Measurements from ENCODE around the gene TNRC6B.

The TNRC6B gene

DNA sequence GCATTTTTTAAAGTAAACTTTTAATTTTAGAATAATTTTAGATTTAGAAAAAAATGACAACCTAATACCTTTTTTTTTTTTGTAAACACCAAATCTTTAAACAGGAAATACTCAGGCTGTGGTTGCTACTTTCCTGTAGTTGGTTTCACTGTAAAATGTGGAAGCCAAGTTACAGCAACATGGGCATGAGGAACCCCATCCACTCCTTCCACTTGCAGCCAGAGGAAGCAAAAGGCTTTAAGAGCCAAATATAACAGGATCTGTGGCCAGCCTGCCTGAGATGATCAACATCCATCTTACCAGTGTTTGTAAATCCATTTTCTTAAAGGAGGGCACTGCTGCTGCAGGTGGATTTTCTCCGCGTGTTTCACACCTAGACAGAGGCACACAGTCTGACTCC, 66.2 kb downstream of the TNRC6B start:
- TF ChIP-seq, protein P1, sequence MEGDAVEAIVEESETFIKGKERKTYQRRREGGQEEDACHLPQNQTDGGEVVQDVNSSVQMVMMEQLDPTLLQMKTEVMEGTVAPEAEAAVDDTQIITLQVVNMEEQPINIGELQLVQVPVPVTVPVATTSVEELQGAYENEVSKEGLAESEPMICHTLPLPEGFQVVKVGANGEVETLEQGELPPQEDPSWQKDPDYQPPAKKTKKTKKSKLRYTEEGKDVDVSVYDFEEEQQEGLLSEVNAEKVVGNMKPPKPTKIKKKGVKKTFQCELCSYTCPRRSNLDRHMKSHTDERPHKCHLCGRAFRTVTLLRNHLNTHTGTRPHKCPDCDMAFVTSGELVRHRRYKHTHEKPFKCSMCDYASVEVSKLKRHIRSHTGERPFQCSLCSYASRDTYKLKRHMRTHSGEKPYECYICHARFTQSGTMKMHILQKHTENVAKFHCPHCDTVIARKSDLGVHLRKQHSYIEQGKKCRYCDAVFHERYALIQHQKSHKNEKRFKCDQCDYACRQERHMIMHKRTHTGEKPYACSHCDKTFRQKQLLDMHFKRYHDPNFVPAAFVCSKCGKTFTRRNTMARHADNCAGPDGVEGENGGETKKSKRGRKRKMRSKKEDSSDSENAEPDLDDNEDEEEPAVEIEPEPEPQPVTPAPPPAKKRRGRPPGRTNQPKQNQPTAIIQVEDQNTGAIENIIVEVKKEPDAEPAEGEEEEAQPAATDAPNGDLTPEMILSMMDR (IDR thresholded peaks at IDR 0.05; ENCODE audit: low read depth, low read length) = no peak
- no peak for DNase-seq (ENCODE audit: extremely low read depth, low read depth)

DNA sequence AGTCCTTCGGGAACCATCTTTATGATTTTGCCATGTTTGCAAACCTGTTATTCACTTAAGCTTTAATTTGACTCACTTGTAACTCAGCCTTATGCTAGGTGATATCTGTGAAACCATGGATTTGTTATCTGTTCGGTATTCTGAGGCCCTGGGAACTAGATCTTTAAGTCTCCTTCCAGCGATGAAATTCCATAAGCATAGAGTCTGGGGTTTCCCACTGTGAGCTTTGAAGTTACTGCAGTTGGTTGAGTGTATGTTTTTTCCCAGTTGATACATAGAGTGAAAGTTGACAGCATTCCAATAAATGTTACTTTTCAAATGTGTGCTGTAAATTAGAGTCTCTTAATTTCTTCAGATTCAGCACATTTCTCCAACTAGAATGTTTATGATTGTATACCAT, 66.9 kb downstream of the TNRC6B start:
- no peak for DNase-seq (ENCODE audit: extremely low read depth, low read depth)
- TF ChIP-seq, protein P1 (IDR thresholded peaks at IDR 0.05; ENCODE audit: low read depth, low read length) = no peak

DNA sequence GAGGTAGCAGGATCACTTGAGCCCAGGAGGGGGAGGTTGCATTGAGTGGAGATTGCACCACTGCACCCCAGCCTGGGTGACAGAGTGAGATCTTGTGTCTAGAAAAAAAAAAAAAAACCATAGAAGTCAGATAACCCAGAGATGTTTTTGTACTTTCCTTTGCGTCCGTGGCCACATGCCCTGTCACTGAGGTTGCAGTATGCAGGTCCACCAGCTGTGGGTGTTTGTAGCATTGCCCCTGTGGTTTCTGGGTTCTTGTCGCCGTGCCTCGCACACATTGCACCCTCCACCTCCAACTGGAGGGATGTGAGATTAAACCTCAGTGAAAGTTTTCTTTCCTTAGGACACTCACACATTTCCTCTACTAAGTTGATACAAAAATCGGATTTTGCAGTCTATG, 70.3 kb downstream of the TNRC6B start:
- no peak for DNase-seq (ENCODE audit: extremely low read depth, low read depth)
- TF ChIP-seq, protein P1 (IDR thresholded peaks at IDR 0.05; ENCODE audit: low read depth, low read length) = no peak

DNA sequence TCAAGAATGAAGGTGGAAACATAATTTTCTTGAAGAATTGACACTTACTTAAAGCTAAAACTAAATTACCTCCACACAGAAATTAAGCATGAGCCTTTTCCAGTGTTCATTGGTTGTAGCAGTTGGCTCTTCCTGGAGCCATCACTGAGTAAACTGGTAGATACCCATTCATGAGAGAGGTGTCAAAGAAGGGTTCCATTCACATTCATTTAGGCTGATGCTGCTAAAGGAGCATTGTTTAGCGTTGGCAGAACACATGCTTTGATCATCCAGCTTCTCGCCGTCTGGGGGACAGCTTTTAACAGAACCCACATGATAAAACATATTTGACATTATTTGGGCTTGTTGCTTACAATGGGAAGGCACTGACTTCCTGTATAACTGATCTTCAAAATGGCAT, 71.6 kb downstream of the TNRC6B start:
- TF ChIP-seq, protein P1 (IDR thresholded peaks at IDR 0.05; ENCODE audit: low read depth, low read length) = no peak
- no peak for DNase-seq (ENCODE audit: extremely low read depth, low read depth)

DNA sequence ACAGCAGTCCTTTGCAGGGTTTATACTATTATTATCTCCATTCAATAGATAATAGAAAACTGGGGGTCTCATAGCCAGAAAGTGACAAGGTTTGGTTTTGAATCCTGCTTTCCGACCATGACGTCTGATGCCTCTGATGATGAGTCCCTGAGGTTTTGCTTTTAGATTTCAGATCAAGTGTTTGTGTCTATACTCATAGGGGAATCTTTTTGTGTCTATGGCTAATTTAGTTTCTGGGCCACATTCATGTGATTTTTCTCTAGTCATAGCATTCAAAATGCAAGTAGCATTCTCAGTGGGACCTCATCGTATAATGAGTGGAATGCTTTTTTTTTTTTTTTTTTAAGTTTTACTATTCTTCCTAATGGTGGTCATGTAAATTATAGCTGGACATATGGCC, 72.9 kb downstream of the TNRC6B start:
- DNase-seq (ENCODE audit: extremely low read depth, low read depth) = no peak
- TF ChIP-seq, protein P1 (IDR thresholded peaks at IDR 0.05; ENCODE audit: low read depth, low read length) = no peak

DNA sequence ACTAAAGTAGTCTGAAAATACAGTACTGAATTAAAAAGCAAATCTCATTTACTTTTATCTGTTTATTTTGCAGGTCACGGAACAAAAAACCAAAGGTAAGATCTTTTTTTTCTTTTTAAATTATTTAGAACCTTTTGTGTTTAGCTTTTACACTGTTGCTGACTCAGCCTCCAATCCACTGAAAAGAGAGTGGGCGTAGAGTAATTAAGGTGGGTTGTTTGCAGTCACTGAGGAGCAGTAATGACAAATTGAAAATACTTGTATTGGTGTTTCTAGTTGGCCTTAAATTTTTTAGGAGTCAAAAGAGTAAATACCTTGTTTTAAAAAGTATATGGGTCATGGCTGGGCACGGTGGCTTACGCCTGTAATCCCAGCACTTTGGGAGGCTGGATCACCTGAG, 73.4 kb downstream of the TNRC6B start:
- no peak for DNase-seq (ENCODE audit: extremely low read depth, low read depth)
- TF ChIP-seq, protein P1 (IDR thresholded peaks at IDR 0.05; ENCODE audit: low read depth, low read length) = no peak

DNA sequence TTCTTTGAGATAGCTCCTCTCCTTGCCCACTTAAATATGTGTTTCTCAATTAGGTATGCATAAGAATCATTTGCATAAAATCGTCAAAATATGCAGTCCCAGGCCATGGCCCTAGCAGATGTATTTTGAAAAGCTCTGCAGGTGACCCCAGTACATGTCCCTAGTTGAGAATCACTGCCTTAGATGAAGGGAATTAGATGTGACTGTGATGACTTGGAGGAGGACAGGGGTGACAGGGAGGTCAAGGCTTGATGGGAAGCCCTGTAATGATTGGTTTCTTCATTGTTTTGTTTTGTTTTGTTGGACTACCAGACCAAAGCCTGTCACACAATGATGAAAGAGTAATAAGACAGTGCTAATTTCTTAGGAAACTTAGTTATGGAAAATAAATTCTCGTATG, 74.4 kb downstream of the TNRC6B start:
- DNase-seq (ENCODE audit: extremely low read depth, low read depth) = no peak
- TF ChIP-seq, protein P1 (IDR thresholded peaks at IDR 0.05; ENCODE audit: low read depth, low read length) = no peak

All from AG09319 (cell line).